ENCODE results near the gene PEMT. TPM values are rescaled to one million over a fixed set of nuclear protein-coding genes. Genes with fewer than 3 reads are reported as not detected.

PEMT gene
- total and polyA plus RNA-seq, 2 of the 8 experiments (the other 6 are each of a cell fraction or from before 2014, with no cell fraction given): 42.0 to 118 TPM

- Histone ChIP-seq H3K23ac (ENCODE audit: insufficient read length) (no peak overlapping the region), H4K5ac (ENCODE audit: insufficient read length, low read depth, low read length) (no peak overlapping the region), H3K4me2 (ENCODE audit: insufficient read depth in 1 of 2, low read depth in 2 of 2, low read length in 2 of 2) (no peak overlapping the region), H3K79me2 (ENCODE audit: control insufficient read depth in 1 of 2, insufficient read depth in 2 of 2, low read length in 2 of 2) (no peaks in the 10 kb centered on the region), H3K4me1 (replicated peaks in 1 of 4; ENCODE audit: control insufficient read depth in 3 of 4, insufficient read depth in 4 of 4, low read length in 3 of 4) (no peaks in the 10 kb centered on the region; a peak in 1 of 7 replicates), H2BK20ac (ENCODE audit: low read length) (no peak overlapping the region), H2AFZ (ENCODE audit: low read length) (no peak overlapping the region), H4K91ac (replicated peaks; ENCODE audit: insufficient read length, low read length) (no peak overlapping the region), H3K27ac (ENCODE audit: low read depth, low read length) (no peak overlapping the region), H3K4me3 (ENCODE audit: extremely low read depth in 1 of 4, insufficient read depth in 2 of 4, low read depth in 3 of 4, low read length in 4 of 4) (no peak overlapping the region), H3K9me3 (ENCODE audit: insufficient read depth in 2 of 2, low read depth in 1 of 2, low read length in 1 of 2) (no peaks in the 10 kb centered on the region), H2AK5ac (ENCODE audit: low read depth, low read length) (no peak overlapping the region), H3K14ac (ENCODE audit: insufficient read length) (no peak overlapping the region), H2BK5ac (ENCODE audit: low read depth, low read length) (no peak overlapping the region), H3K9ac (replicated peaks in 1 of 4; ENCODE audit: extremely low read depth in 1 of 4, low read depth in 3 of 4, low read length in 3 of 4) (no peak overlapping the region), H3K23me2 (ENCODE audit: low read depth, low read length) (no peaks in the 10 kb centered on the region), H2BK15ac (ENCODE audit: low read length) (no peak overlapping the region), H2BK120ac (replicated peaks; ENCODE audit: low read depth, low read length) (no peak overlapping the region), H4K8ac (ENCODE audit: extremely low read depth, insufficient read depth, low read length) (no peak overlapping the region; the same call in none of the 2 replicates), H4K20me1 (replicated peaks in 1 of 2; ENCODE audit: control insufficient read depth in 1 of 2, insufficient read depth in 2 of 2, low read length in 2 of 2) (peaks cover 1 to 2% of the 10 kb centered on the region in 2 experiments), H3K79me1 (ENCODE audit: low read depth, low read length) (no peaks in the 10 kb centered on the region; the same call in 1 of the 2 replicates), H3K27me3 (replicated peaks in 1 of 4; ENCODE audit: control insufficient read depth in 3 of 4, extremely low read depth in 1 of 4, insufficient read depth in 3 of 4, low read length in 3 of 4) (no peaks in the 10 kb centered on the region), H3K4ac (replicated peaks; ENCODE audit: insufficient read length, low read depth, low read length) (peak overlapping the region; percentile 53), H3K18ac (ENCODE audit: extremely low read depth, low read length) (peak overlapping the region; percentile 78; the same call in 1 of the 2 replicates), H3K36me3 (ENCODE audit: control insufficient read depth in 2 of 4, insufficient read depth in 4 of 4, low read length in 3 of 4) (no peaks in the 10 kb centered on the region), H3K56ac (replicated peaks; ENCODE audit: insufficient read length, low read depth, low read length) (no peak overlapping the region), H2BK12ac (ENCODE audit: low read depth, low read length) (no peak overlapping the region)
- DNase-seq (ENCODE audit: low read depth in 1 of 2, low spot score in 2 of 2): no peak
- ChIA-PET POLR2A (ENCODE audit: partially characterized antibody) (no interaction called here), CTCF (ENCODE audit: partially characterized antibody) (interaction anchor here (4.9 kb wide), 1 partner anchor 9 kb away, joined by 29 read pairs; no protein-coding TSS in a partner anchor)
- 86% methylated on average over 8 of the region's 8 CpGs; no CpG with 5 or more reads in 1 of the 2 experiments for WGBS, 2 experiments (ENCODE audit: extremely low coverage in 1 of 2, insufficient coverage in 1 of 2, insufficient read length in 1 of 2, insufficient replicate concordance in 2 of 2, low coverage in 1 of 2, low lambda C conversion rate in 2 of 2, missing lambda C conversion rate in 1 of 2)
- TF ChIP-seq KDM1A (IDR thresholded peaks at IDR 0.05; ENCODE audit: borderline replicate concordance, low read length) (peak; percentile 71; the same call in 1 of the 2 replicates), SRF (IDR thresholded peaks at IDR 0.05; ENCODE audit: low read depth, low read length) (no peak)
- no peak for FAIRE-seq
Observed at GRCh38 chr17:17559164-17559563, 32.3 kb downstream of the PEMT start.

Measured in H1 (cell line).